NOMO-1 treated with dmso at 0.1 percent for 144 hours (cell line): Measurements from ENCODE around the gene CNR2.
"Not testable (repeated sequence)": the region's sequence is repeated elsewhere in the genome, so short reads cannot be mapped to it uniquely, and the experiment has no call there.

Source experiments
- DNase-seq: peaks from one replicate; lab custom pipeline; 2025; ENCODE audit not compliant: unreplicated experiment; lab: John Stamatoyannopoulos, UW

The CNR2 gene

GRCh38 chr1:23913212-23913880 is at the start of gene CNR2:
Gene CNR2 (minus strand): TSS chr1:23913362. CDS start chr1:23875617, 37,745 bp downstream.
- DNase-seq, result peak; percentile 68

GRCh38 chr1:23960291-23961020 is 47.3 kb upstream of the CNR2 start:
- DNase-seq, result no peak

GRCh38 chr1:23959461-23960290 is 46.5 kb upstream of the CNR2 start, which contains the start of gene PNRC2:
Gene PNRC2 (plus strand): TSS chr1:23959828. CDS start chr1:23961458, 1,630 bp downstream.
- peak; percentile 96 for DNase-seq

GRCh38 chr1:23958810-23959460 is 45.8 kb upstream of the CNR2 start:
- peak; percentile 100 for DNase-seq

- DNase-seq, result not testable (repeated sequence)
Measured at GRCh38 chr1:23958040-23958809, 45.1 kb upstream of the CNR2 start.

GRCh38 chr1:23957096-23957495 is 43.9 kb upstream of the CNR2 start:
- DNase-seq, result no peak

- no peak for DNase-seq
Measured at GRCh38 chr1:23953020-23953419, 39.9 kb upstream of the CNR2 start.

GRCh38 chr1:23947366-23947765 is 34.2 kb upstream of the CNR2 start:
- no peak for DNase-seq

GRCh38 chr1:23936481-23937176 is 23.5 kb upstream of the CNR2 start:
- no peak for DNase-seq

- no peak for DNase-seq
Measured at GRCh38 chr1:23931491-23931880, 18.3 kb upstream of the CNR2 start.

- no peak for DNase-seq
Measured at GRCh38 chr1:23930861-23931490, 17.8 kb upstream of the CNR2 start.

GRCh38 chr1:23930270-23930669 is 17.1 kb upstream of the CNR2 start:
- no peak for DNase-seq

- DNase-seq, result no peak
Measured at GRCh38 chr1:23928789-23929188, 15.6 kb upstream of the CNR2 start.

- DNase-seq, result no peak
Measured at GRCh38 chr1:23927097-23927496, 13.9 kb upstream of the CNR2 start.

- DNase-seq, result no peak
Measured at GRCh38 chr1:23925279-23925678, 12.1 kb upstream of the CNR2 start.

- no peak for DNase-seq
Measured at GRCh38 chr1:23924601-23925000, 11.4 kb upstream of the CNR2 start.

GRCh38 chr1:23923592-23924499 is 10.7 kb upstream of the CNR2 start:
- DNase-seq, result no peak

- no peak for DNase-seq
Measured at GRCh38 chr1:23922321-23922943, 9.3 kb upstream of the CNR2 start.
